Stimulated activated naive B cell treated with anti-CD40 and anti-IgM and Interleukin-4, amounts not matched to agents 10 μg/mL and 1 μg/mL and 100 μg/mL, for 72 hours (primary cell): ENCODE data around the gene FBXL3.
A peak's percentile ranks its signal among the peaks of the same experiment; 100 is the strongest.

ENCODE experiments used
- ATAC-seq, 2 donors: fragments of 150-1000 bp; cut with Tn5 transposase; replicated peaks; 2 replicates each; pipeline ENCODE4 v1.10.0; 2021; ENCODE audit warnings: moderate library complexity in 1 of 2
- DNase-seq: peaks from one replicate; pipeline ENCODE4 v3.0.0; 2021
- H3K27ac Mint-ChIP-seq: one replicate; pipeline ENCODE4 v1.8.0; 2022; ENCODE audit warnings: mild to moderate bottlenecking, mixed read lengths
- H3K27me3 Mint-ChIP-seq, 2 donors: one replicate each; pipeline ENCODE4 v1.8.0; 2022; ENCODE audit warnings: mixed read lengths in 2 of 2
- H3K36me3 Mint-ChIP-seq, 2 donors: one replicate each; pipeline ENCODE4 v1.8.0; 2022; ENCODE audit warnings: mixed read lengths in 2 of 2, mild to moderate bottlenecking in 1 of 2
- H3K4me1 Mint-ChIP-seq, 2 donors: one replicate each; pipeline ENCODE4 v1.8.0; 2022; ENCODE audit warnings: mixed read lengths in 2 of 2, mild to moderate bottlenecking in 1 of 2
- H3K4me3 Mint-ChIP-seq, 2 donors: one replicate each; pipeline ENCODE4 v1.8.0; 2022; ENCODE audit warnings: mild to moderate bottlenecking in 2 of 2, mixed read lengths in 2 of 2, moderate library complexity in 1 of 2
- H3K9me3 Mint-ChIP-seq, 2 donors: one replicate each; pipeline ENCODE4 v1.8.0; 2022; ENCODE audit warnings: mixed read lengths in 2 of 2, mild to moderate bottlenecking in 1 of 2

Gene FBXL3

DNA sequence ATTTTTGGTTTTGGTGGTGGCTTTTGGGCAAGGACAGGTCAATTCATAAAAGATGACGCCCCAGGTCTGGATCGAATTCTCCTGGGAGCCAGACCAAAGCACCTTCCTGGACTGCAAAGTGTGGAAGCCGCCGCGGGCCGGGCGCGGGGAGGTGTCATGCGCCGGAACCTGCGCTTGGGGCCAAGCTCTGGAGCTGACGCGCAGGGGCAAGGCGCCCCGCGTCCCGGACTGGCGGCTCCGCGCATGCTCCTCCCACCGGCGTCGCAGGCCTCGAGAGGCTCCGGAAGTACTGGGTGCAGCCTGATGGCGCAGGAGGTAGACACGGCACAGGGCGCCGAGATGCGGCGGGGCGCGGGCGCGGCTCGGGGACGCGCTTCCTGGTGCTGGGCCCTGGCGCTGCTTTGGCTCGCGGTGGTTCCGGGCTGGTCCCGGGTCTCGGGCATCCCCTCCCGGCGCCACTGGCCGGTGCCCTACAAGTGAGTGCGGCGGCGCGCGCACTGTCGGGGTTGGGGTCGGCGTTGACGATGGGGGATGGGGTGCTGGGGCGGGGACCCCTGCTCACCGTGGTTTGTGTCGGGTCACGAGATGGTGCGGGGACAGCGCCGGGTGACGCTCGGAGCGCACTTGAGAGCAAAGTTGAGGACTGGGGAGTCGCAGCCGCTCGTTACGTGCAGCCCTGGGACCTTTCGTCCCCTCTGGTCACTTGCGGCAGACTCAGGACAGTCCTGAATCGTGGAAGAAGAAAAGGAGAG, 35.0 kb downstream of the FBXL3 start, which contains the start of gene CLN5:
CLN5 (plus strand) TSS at position 286 of the 752 bp plus-strand sequence; CDS start at position 304, 18 bp downstream.
- no peaks in the 10 kb centered on the region for H3K27me3 Mint-ChIP-seq
- H3K36me3 Mint-ChIP-seq: peaks cover 15 to 27% of the 10 kb centered on the region in 2 donors
- H3K4me1 Mint-ChIP-seq: peaks cover 13 to 36% of the 10 kb centered on the region in 2 donors
- ATAC-seq: peak; percentile 95 to 96
- peak within 1 kb of the TSS; percentile 94 to 99 for H3K4me3 Mint-ChIP-seq
- peak; percentile 95 for DNase-seq
- no peaks in the 10 kb centered on the region for H3K9me3 Mint-ChIP-seq
- H3K27ac Mint-ChIP-seq: peak within 1 kb of the TSS; percentile 98

DNA sequence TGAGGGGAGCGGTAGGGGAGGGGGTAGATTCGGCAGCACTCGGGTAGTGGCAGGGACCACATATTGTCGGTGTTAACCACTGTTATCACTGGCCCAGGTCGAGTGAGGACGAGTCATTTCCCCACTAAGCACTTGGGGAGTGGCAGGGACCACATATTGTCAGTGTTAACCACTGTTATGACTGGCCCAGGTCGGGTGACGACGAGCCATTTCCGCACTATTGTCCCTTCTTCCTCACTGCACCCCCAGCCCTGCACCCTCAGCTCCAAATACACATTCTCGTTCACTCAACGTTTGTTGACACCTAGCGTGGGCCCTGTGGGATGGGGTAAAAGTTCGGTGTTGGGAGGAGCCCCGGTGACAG, 35.5 kb downstream of the FBXL3 start:
- Mint-ChIP-seq H3K9me3 (no peaks in the 10 kb centered on the region), H3K4me1 (peaks cover 13 to 35% of the 10 kb centered on the region in 2 donors), H3K27ac (peak overlapping the region; percentile 98), H3K27me3 (no peaks in the 10 kb centered on the region), H3K4me3 (peak overlapping the region; percentile 94 to 99), H3K36me3 (peaks cover 10 to 21% of the 10 kb centered on the region in 2 donors)
- no peak for DNase-seq
- ATAC-seq: peak; percentile 57 to 59

DNA sequence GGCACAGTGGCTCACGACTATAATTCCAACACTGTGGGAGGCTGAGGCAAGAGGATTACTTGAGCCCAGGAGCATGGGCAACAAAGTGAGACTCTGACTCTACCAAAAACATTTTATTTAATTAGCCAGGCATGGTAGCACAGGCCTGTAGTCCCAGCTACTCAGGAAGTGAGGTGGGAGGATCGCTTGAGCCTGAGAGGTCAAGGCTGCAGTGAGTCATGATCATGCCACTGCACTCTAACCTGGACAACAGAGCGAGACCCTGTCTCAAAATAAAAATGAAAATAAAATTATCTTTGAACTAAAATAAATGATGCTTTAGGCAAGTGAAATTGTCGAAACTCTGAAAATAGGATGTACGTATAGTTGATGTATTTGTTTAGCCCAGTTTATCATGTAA, 43.3 kb downstream of the FBXL3 start:
- Mint-ChIP-seq H3K4me3 (no peak overlapping the region), H3K27me3 (peaks cover 15 to 33% of the 10 kb centered on the region in 2 donors), H3K4me1 (peaks cover 0 to 2% of the 10 kb centered on the region in 2 donors), H3K9me3 (no peaks in the 10 kb centered on the region), H3K27ac (no peak overlapping the region), H3K36me3 (no peaks in the 10 kb centered on the region)
- DNase-seq (no peak), ATAC-seq (no peak)

DNA sequence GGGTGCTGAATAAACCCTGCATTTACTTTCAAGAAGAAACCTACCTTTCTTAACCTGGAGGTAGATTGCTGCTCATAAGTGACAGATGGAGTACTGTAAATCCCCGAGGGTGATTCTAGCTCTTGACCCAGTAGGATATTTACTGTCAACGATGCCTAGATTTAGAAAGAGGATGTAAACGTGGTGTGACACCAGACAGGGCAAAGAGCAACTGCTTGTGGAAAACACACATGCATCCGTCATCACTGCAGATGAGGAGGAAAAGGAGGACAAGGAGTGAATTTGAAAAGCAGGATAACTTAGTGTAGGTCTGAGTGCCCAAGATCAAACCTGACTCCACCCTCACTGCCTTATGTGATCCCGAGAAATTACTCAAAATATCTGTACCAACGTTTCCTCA, 44.9 kb downstream of the FBXL3 start:
- DNase-seq (no peak), ATAC-seq (no peak)
- no peaks in the 10 kb centered on the region for H3K36me3 Mint-ChIP-seq
- H3K27ac Mint-ChIP-seq: no peak overlapping the region
- no peak overlapping the region for H3K4me3 Mint-ChIP-seq
- H3K27me3 Mint-ChIP-seq: peaks cover 19 to 37% of the 10 kb centered on the region in 2 donors
- H3K4me1 Mint-ChIP-seq: peaks cover 0 to 2% of the 10 kb centered on the region in 2 donors
- H3K9me3 Mint-ChIP-seq: no peaks in the 10 kb centered on the region

DNA sequence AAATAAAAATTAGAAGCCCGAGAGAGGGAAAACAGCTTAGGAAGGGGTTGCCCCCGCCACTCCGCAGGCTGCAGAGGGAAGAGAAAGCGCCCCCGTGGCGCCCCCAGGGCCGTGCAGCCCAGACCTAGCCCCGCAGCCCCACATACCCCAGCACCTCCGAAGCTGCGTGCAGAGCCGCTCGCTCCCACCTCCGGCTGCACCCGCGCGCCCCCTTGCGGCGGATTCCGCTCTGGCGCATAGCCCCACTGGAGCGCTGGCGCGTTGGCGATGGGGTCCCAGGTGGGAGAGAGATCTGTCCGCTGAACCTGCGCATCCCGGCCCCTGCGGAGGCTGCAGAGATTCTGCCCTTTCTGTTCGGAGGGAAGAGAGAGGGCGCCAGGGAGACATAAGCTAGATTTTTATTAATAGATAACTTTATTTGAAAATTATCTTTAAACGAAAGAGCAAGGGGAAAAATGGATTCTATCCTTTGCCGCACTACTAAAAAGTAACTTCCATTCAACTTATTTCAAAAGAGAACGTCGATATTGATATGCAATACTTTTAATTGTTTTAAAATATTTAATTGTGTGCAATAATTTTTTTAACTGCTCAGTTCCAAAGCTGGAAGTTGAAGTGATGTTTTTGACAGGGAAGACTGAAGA, 46.8 kb downstream of the FBXL3 start:
- DNase-seq: peak; percentile 72
- Mint-ChIP-seq H3K36me3 (no peaks in the 10 kb centered on the region), H3K27ac (no peak overlapping the region), H3K9me3 (no peaks in the 10 kb centered on the region), H3K27me3 (peaks cover 23 to 45% of the 10 kb centered on the region in 2 donors), H3K4me3 (peak overlapping the region; percentile 68 to 73), H3K4me1 (peaks cover 0 to 2% of the 10 kb centered on the region in 2 donors)
- ATAC-seq: peak; percentile 99 to 100

DNA sequence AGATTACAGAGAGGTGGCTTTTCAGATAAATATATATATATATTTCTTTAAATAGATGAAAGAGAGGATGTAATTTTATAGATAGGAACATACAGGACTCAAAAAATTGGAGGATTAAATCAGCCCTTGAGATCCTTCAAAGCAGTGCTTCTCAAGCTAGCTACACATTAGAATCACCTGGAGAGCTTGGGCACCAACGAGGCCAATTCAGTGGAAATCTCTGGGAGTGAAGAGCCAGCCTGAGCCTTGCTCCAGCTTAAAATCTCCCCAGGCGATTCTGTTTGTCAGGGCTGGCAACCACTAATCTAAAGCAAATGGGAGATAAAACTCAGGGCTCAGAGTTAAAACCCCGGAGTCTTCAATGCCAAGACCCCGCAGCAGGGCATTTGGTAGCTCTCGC, 50.0 kb downstream of the FBXL3 start:
- no peak for ATAC-seq
- Mint-ChIP-seq H3K27ac (no peak overlapping the region), H3K27me3 (peaks cover 38 to 51% of the 10 kb centered on the region in 2 donors), H3K4me1 (peaks cover 4 to 7% of the 10 kb centered on the region in 2 donors), H3K36me3 (no peaks in the 10 kb centered on the region), H3K4me3 (no peak overlapping the region), H3K9me3 (no peaks in the 10 kb centered on the region)
- DNase-seq: no peak

DNA sequence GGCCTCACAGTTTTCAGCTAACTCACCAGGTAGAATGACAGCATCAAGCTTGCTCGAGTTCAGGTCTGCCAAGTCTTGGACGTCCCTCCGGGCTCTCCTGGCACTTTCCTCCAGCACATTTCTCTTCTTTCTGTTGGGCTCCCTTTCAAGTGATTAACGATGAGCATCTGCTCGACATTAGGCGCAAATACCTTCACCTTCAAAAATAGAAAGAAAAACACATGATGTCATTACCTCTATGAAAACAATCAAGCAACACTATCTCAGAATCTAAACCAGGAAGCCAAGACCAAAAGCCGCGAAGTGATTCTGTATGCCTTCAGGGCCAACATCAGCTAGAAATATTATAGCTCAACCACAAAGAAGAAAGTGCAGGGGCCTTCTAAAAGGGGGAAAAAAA, 50.5 kb downstream of the FBXL3 start:
- Mint-ChIP-seq H3K9me3 (no peaks in the 10 kb centered on the region), H3K36me3 (no peaks in the 10 kb centered on the region), H3K4me3 (no peak overlapping the region), H3K4me1 (peaks cover 4 to 8% of the 10 kb centered on the region in 2 donors), H3K27me3 (peaks cover 39 to 51% of the 10 kb centered on the region in 2 donors), H3K27ac (no peak overlapping the region)
- DNase-seq (no peak), ATAC-seq (no peak)

DNA sequence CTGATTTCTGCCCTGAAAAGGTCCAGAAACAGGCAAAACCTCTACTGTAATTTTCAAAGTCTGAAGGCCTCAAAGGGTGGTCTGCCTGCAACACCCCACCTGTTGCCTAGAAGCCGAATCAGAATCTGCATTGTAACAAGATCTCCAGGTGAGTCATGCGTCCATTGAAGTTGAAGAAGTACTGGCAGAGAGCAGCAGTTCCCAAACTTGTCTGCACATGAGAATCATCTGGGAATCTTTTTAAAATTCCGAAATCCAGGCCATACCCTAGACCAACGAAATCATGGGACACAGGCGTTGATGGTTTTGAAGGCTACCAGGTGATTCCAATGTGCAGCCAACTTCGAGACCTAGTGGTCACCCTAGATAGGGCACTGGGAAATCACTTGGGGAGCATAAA, 51.1 kb downstream of the FBXL3 start:
- ATAC-seq (no peak), DNase-seq (no peak)
- Mint-ChIP-seq H3K27ac (no peak overlapping the region), H3K4me1 (peaks cover 4 to 8% of the 10 kb centered on the region in 2 donors), H3K9me3 (no peaks in the 10 kb centered on the region), H3K4me3 (no peak overlapping the region), H3K36me3 (no peaks in the 10 kb centered on the region), H3K27me3 (peaks cover 39 to 51% of the 10 kb centered on the region in 2 donors)

DNA sequence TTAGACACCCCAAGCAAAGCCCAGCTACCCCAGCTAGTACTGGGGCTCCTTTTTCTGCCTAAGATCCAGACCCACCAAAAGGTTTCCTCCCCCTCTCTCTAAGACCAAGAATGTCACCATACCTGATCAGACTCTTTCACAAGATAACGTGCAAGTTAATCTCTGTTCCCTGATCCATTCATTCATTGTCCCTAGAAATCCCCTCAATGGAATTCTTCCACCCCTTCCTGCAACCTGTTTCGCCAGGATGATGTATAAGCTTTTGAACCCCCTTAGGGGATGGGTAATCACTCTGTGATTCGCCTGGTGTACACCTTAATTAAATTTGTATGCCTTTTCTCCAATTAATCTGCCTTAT, 52.4 kb downstream of the FBXL3 start:
- Mint-ChIP-seq H3K4me1 (peaks cover 3 to 8% of the 10 kb centered on the region in 2 donors), H3K27ac (no peak overlapping the region), H3K27me3 (peaks cover 35 to 52% of the 10 kb centered on the region in 2 donors), H3K36me3 (no peaks in the 10 kb centered on the region), H3K4me3 (no peak overlapping the region), H3K9me3 (no peaks in the 10 kb centered on the region)
- ATAC-seq: no peak
- DNase-seq: no peak

- H3K27ac Mint-ChIP-seq: no peak overlapping the region
- H3K36me3 Mint-ChIP-seq: no peaks in the 10 kb centered on the region
- ATAC-seq (no peak), DNase-seq (no peak)
- no peaks in the 10 kb centered on the region for H3K9me3 Mint-ChIP-seq
- peaks cover 3 to 8% of the 10 kb centered on the region in 2 donors for H3K4me1 Mint-ChIP-seq
- H3K4me3 Mint-ChIP-seq: no peak overlapping the region
- H3K27me3 Mint-ChIP-seq: peaks cover 33 to 49% of the 10 kb centered on the region in 2 donors
These were observed 52.9 kb downstream of the FBXL3 start for GRCh38 chr13:76973920-76974617.

GRCh38 chr13:76971851-76972829, 54.8 kb downstream of the FBXL3 start:
- H3K4me3 Mint-ChIP-seq: no peak overlapping the region
- H3K4me1 Mint-ChIP-seq: peaks cover 3 to 8% of the 10 kb centered on the region in 2 donors
- H3K27me3 Mint-ChIP-seq: peaks cover 31 to 53% of the 10 kb centered on the region in 2 donors
- no peak for DNase-seq
- no peak for ATAC-seq
- H3K9me3 Mint-ChIP-seq: no peaks in the 10 kb centered on the region
- H3K27ac Mint-ChIP-seq: no peak overlapping the region
- no peaks in the 10 kb centered on the region for H3K36me3 Mint-ChIP-seq

- no peak overlapping the region for H3K27ac Mint-ChIP-seq
- no peak for ATAC-seq
- peaks cover 3 to 8% of the 10 kb centered on the region in 2 donors for H3K4me1 Mint-ChIP-seq
- DNase-seq: no peak
- H3K36me3 Mint-ChIP-seq: no peaks in the 10 kb centered on the region
- no peak overlapping the region for H3K4me3 Mint-ChIP-seq
- H3K9me3 Mint-ChIP-seq: no peaks in the 10 kb centered on the region
- peaks cover 31 to 51% of the 10 kb centered on the region in 2 donors for H3K27me3 Mint-ChIP-seq
These were observed 55.7 kb downstream of the FBXL3 start for GRCh38 chr13:76971215-76971614.

- Mint-ChIP-seq H3K27me3 (peaks cover 30 to 51% of the 10 kb centered on the region in 2 donors), H3K36me3 (no peaks in the 10 kb centered on the region), H3K9me3 (no peaks in the 10 kb centered on the region), H3K27ac (no peak overlapping the region), H3K4me3 (no peak overlapping the region), H3K4me1 (peaks cover 3 to 8% of the 10 kb centered on the region in 2 donors)
- ATAC-seq (no peak), DNase-seq (no peak)
These were observed 57.2 kb downstream of the FBXL3 start for GRCh38 chr13:76969488-76970365.
